ENCODE results near the gene VSX1.

DNA sequence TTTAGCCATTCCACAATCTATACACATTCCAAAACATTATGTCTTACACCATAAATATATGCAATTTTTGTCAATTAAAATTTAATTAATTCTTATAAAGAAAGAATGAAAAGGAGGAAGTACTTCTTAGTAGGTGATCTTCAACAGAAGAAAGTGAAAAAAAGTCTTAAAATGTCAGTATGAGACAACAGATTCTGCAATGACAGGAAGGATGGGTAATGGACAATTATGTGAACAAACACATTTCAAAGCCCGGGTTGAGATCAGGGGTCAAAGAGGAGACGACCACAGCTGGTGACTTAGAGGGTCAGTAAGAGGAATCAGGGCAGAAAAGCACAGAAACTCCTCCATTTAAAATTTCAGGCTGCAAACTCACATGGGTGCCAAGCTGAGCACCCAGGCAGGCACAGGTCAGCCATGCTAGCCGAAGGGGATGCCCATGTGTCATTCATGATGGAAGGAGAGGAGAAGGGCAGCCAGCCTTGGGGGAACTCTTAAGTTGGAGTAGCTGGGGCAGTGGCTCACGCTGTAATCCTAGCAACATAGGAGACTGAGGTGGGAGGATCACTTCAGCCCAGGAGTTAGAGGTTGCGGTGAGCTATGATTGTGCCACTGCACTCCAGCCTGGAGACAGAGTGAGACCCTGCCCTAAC, 11.0 kb downstream of the VSX1 start:
- TF ChIP-seq, protein P1, sequence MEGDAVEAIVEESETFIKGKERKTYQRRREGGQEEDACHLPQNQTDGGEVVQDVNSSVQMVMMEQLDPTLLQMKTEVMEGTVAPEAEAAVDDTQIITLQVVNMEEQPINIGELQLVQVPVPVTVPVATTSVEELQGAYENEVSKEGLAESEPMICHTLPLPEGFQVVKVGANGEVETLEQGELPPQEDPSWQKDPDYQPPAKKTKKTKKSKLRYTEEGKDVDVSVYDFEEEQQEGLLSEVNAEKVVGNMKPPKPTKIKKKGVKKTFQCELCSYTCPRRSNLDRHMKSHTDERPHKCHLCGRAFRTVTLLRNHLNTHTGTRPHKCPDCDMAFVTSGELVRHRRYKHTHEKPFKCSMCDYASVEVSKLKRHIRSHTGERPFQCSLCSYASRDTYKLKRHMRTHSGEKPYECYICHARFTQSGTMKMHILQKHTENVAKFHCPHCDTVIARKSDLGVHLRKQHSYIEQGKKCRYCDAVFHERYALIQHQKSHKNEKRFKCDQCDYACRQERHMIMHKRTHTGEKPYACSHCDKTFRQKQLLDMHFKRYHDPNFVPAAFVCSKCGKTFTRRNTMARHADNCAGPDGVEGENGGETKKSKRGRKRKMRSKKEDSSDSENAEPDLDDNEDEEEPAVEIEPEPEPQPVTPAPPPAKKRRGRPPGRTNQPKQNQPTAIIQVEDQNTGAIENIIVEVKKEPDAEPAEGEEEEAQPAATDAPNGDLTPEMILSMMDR (IDR thresholded peaks at IDR 0.05): no peak
- no peak for TF ChIP-seq POLR2A (IDR thresholded peaks at IDR 0.05)
